Brain pericyte (primary cell): Measurements from ENCODE around the gene MAGI1.
"Not testable (repeated sequence)": the region's sequence is repeated elsewhere in the genome, so short reads cannot be mapped to it uniquely, and the experiment has no call there.

Source experiments
- DNase-seq: peaks from one replicate; pipeline ENCODE4 v3.0.0-alpha.2; 2012; ENCODE audit warnings: low read depth, low spot score

MAGI1 gene

DNA sequence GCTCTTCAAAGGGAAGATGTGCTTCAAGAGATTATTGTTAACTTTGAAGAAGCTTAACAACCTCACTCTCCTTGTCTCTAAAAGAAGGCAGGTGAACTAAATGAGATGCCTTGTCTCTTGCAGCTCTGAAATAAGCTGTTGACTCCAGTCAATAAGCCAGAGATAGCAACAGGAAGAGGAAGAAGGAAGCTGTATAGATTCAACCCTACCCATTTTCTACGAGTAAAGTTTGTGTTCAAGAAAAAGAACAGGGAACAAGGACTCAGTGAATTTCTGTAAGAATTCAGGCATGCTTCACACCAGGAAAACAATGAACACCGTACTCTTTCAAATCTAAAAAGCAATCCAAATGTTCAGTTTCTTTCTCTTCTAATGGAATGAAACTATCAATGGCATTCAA is 503.5 kb downstream of the MAGI1 start:
- no peak for DNase-seq

DNA sequence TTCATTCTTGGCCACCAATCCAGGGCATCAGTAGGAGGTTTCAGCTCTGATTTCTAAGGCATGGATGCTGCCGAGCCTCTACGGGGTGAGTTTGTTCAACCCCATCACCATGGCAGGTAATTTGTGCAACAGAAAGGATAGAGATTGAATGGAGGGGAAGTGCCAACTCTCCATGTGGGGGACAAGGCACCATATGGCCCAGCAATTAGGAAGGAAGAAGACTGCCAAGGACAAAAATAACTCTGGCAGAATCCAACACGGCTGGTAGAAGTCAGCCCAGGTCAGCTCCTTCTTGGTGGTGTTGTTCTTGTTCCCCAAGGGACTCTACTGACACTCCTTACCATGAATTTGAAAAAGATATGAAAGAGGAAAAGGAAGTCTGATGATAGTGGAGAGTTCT is 503.9 kb downstream of the MAGI1 start:
- DNase-seq, result no peak

DNA sequence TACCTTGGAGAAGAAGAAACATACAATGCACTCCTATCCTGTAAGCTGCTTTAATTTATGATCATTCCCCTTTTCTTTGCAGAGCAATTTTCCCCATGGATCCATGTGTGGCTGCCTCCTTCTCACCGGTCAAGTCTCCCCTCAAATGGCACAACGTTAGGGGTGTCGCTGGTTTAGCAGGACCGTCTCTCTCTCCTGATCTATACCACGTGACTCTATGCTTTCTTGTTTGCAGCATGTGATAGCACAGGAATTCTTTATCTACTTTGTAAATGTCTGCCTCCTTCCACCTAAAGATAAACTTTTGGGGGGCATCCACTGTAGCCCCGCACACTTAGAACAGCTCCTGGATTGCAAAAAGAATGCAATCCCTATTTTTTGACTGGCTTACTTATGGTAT is 506.0 kb downstream of the MAGI1 start:
- DNase-seq, result no peak

DNA sequence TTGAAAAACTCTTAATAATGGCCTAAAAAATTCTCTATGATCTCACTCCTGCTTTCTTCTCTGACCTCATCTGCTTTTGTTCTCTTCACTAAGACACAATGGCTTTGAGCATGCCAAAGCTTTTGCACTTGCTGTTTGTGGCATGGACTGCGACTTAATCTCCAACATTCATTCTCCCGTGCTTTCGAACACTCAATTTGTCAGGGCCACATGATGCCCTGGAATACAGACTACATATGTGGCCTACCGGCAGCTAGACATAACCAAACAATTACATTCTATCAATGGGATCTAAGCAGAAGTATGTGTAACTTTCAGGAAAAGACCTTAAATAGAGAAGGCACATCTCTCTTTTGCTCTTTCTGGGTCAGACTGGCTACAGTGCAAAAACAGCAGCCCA is 506.5 kb downstream of the MAGI1 start:
- DNase-seq, result no peak

DNA sequence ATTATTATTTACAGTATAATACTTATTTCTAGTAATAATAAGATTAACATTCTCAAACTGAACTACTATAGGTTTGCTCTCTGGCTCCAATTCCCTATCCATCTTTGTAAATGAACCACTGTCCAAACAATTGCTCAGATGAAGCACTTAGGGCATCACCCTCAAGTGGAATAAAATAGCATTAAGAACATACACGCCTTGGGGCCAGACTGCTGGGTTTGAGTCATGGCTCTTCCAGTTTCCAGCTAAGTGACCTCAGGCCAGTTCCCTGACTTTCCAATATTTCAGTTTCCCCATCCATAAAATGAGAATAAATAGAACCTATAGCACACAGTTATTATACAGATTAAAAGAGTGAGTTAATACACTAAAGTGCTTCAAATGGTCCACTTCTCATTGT is 507.2 kb downstream of the MAGI1 start:
- no peak for DNase-seq

DNA sequence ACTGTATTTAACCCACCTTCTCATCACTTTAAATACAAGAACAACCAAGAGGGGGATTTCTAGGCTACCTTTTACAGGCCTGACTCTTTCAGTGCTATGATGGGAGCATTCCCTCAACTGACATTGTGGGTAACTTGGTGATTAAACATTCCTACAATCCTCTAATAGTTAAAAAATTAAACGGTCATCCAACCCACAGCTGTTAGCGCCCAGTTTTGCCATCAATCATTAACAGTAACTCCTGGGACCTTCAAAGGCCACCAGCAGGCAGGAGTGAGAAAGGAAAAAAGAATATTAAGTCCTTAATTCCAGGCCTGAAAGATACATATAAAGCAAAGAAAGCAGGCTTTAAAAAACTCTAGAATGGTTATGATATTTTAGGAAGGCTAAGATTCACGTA is 512.1 kb downstream of the MAGI1 start:
- no peak for DNase-seq

DNA sequence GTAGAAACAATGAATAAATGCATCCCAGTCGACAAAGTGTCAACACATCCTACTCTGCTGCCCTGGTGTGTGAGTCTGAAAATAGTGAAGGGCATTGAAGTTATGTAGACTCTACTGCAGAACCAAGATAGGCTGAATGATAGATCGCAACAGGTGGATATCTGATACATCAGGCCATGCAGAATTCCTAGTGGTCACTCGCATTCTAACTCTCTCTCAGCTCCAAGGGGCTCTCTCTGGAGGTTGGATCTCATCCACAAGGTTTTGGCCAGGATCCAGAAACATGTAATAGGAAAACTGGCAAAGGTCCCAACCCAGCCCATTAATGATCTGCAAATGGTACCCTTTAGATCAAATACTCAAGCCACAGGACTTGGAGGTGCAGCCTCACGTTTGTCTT is 514.1 kb downstream of the MAGI1 start:
- no peak for DNase-seq

DNA sequence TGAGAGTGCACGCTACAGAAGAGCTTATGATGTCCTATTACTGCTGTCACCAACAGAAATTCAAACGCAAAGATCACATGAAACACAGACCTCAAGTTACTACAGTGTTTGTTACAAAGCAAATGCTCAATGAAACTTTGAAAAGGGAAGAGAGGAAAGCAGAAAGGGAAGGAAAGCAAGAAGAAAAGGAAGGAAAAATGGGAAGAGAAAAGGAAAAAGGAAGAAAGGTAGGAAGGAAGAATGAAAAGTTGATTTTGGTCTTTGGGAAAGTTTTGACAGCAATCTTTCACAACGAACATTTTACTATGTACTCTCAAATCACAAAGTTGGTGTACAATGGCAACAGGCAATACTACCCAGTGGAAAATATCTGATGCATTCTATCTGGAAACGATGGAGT is 514.8 kb downstream of the MAGI1 start:
- no peak for DNase-seq

DNA sequence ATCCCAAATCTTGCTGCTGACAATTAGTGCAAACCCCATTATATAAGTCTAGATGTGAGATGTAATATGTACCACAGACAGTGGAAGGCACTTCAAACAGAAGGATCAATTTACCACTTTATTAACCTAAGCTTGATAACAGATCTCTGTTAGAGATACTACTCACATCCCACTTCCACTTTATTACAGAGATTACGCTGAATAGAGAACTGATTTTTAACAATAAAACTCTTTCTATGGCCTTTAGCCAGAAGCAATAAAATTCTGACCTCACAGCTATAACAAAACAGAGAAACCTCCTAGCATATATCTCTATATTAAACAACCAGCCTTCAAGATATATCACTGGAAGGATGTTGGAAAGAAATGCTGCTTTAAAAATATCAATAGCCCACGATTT is 517.7 kb downstream of the MAGI1 start:
- no peak for DNase-seq

DNA sequence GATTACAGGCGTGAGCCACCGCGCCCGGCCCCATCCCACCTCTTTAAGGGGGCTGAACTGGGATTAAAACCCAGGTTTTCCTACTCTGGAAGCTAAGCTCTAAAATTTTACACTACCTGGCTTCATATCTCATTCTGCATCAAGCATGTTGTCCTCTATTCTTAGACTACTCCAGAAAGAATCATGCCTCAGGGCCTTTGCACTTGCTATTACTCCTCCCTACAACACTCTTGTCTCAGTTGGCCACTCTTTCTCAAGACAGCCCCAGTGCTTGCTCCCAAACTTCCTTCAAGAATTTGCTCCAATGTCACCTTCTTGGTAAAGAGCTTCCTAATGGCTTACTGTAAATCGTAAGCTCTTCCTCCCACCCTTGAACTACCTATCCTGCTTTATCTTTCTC is 521.7 kb downstream of the MAGI1 start:
- no peak for DNase-seq

DNA sequence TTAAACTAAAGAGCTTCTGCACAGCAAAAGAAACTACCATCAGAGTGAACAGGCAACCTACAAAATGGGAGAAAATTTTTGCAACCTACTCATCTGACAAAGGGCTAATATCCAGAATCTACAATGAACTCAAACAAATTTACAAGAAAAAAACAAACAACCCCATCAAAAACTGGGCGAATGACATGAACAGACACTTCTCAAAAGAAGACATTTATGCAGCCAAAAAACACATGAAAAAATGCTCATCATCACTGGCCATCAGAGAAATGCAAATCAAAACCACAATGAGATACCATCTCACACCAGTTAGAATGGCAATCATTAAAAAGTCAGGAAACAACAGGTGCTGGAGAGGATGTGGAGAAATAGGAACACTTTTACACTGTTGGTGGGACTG is 524.4 kb downstream of the MAGI1 start:
- not testable (repeated sequence) for DNase-seq

DNA sequence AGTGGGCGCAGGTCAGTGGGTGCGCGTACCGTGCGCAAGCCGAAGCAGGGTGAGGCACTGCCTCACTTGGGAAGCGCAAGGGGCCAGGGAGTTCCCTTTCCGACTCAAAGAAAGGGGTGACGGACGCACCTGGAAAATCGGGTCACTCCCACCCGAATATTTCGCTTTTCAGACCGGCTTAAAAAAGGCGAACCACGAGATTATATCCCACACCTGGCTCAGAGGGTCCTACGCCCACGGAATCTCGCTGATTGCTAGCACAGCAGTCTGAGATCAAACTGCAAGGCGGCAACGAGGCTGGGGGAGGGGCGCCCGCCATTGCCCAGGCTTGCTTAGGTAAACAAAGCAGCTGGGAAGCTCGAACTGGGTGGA is 529.3 kb downstream of the MAGI1 start:
- DNase-seq, result not testable (repeated sequence)

DNA sequence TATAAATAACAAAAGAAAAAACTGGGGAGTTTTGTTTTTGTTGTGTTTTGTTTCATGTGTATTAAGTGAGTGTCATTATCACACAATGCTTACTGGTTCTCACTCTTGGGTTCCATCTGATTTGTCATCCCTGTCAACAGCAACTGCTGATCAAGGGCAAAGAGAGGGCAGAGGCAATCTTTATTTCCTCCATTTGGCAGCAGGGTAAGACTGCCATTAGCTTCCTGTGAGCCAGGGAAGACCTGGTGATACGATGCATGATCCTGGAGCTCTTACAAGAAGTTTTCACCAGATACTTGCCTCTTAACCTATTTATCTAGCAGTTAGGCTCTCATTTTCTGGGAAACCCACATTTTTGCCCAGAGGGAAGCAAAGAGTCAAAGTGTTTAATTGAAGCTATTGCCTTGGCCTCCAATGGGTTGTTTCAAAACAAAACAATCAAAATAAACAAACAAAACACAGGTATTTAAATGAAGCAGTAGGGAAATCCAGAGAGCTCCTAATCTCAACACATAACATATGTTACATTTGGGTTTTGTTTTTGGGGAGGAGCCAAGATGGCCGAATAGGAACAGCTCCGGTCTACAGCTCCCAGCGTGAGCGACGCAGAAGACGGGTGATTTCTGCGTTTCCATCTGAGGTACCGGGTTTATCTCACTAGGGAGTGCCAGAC is 529.8 kb downstream of the MAGI1 start:
- DNase-seq, result no peak

DNA sequence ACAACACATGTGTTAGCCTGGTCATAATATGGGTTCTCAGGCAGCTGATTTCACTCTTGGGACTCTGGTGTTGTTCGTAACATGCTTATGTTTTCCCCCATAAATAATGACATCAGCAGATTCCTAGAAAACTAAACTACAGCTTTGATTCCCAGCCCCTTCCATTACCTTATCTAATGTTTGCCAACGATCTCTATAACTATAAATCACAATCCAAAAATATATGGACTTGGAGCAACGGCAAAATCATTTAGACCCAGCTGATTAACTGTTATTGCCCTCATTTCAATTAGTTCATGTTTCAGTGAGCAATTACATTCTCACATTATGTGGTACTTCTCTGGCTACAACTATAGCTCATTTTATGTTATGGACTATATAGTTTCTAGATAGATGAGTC is 531.3 kb downstream of the MAGI1 start:
- DNase-seq, result no peak

DNA sequence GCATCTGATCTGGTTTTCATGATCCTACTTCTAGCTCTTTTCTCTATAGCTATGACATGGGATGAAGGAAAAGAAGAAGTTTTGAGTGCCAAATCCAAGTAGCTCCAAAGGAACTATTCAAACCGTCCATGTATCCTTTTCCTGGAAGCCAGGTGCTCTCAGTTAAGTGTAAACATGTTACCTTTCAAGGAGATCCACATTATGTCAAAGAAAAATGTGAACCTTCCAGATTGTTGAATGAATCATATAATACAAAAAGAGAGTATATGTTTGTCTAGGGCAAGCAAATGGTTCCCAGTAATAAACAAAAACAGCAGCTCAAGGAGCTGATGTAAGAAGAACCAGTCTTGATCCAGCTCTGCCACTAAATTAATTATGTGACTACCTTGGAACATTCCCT is 534.9 kb downstream of the MAGI1 start:
- no peak for DNase-seq

DNA sequence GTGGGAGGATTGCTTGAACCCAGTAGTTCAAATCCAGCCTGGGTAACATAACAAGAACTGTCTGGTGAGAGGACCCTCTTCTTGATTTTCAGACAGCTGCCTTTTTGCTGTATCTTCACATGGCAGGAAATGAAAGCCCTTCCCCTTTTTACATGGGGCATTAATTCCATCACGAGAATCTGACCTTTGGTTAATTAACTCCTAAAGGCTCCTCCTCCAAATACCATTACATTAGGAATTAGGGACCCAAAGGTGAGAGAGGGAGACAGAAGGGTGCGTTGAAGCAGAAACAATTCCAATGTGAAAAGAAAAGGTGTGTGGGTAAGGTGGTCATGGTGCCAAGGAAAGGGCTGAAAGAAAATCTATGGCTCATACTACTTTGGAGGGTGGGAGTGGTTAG is 536.2 kb downstream of the MAGI1 start:
- no peak for DNase-seq

DNA sequence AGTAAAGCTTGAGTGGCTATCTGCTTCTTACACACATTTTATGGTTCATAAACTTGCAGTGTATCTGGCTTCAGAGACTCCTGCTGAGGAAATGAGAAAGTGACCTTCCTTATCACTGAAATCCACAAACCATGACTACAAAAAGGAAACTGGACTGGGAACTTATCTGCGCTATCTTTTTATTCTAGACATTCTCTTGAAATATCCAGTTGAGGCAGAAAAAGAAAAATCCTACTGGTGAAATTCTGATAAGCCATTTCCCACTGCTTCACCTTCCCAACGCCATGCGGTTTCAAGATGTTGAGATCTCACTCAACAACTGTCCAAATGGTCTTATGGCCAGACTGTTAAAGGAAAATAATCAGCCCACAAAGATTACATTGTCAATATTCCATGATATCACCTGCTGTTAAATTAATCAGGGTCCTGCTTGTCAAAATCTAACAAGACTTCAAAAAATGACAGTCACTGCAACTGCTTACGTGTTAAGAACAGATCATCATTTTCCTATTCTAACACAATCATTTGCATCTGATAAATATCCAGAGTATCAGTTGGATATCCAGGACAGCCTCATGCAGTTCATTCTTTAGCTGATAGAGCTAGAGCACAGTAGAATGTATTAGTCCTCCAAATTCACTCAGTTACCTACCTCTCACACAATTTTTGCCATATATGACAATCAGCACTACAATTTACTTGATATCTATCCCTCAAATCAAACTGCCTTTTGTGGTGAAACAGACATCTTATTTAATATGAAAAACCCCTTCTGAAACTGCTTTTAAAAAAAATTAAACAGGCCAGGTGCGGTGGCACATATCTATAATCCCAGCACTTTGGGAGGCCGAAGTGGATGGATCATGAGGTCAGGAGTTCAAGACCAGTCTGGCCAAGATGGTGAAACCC is 538.1 kb downstream of the MAGI1 start:
- DNase-seq, result no peak

DNA sequence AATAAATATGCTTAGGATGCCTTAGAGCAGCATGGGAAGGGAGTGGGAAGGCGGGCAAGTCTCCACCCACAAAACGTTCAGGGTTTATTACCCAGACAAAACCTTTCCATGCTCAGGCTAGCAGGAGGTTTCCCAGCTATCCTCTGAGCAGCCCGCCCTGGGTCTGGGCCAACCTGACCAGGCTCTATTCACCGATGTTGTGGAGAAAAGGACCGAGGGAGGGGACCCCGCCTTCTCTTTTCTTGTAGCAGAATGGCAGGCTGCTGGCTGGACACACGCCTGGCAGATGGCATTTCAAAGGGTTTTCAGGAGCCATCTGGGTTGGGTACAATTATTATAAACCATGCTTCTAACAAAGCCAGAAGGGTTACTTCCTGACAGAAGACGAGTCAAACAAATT is 540.9 kb downstream of the MAGI1 start:
- DNase-seq, result no peak

DNA sequence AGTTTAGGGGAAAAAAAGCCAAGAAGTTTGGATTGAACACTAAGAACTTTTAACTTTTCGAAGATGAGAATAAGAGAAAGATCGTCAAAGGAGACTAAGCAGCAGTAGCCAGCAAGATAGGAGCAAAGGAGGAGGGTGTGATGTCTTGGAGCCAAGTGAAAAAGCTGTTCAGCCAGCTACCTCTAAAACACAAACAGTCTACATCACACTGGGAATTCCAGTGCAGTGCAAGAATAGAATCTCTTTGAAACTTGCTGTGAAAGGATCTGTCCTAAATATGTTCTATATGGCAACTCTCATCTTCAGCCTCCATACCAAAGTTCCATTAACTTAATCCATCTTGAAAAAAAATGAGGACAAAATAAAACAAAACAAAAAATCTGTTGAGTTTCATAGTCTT is 541.5 kb downstream of the MAGI1 start:
- DNase-seq, result no peak

DNA sequence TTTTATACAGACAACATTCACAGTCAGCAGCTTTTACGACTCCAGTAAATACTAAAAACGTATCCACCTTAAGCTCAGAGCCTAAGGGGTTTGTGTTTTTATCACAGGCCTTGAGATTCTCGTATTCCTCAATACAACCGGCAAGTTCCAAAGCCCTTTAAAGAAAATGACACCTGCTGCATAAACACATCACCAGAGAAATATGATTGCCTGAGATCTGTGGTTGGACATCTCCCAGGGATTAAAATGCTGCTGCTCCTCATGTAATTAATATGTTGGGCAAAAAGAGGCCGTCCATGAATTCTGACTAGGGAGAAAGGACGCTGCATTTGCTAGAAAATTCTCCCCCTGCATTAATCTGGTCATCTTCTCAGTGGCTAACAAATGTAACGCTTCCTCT is 544.8 kb downstream of the MAGI1 start:
- no peak for DNase-seq

DNA sequence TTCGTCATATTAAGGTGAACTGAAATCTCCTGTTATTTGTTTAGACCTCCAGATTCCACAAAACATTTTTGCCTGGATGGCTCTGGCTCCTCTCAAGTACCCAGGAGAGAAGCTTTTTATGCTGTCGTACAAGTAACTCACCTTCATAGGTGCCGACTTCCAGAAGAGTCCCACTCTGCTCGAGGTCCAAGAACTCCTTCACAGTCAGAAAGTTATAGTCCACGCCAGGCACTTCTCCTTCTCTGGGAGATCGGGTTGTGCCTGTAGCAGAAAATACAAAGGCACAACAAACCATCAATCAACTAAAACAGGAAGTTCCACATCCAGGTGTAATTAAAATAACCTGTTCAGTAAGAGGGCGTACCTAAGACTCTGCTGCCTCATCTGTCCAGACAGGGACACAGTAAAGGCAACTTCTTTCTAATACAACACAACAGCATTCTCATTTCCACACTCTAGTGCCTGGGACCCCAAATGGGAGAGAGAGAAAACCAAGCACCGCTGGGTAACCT is 545.3 kb downstream of the MAGI1 start:
- no peak for DNase-seq

DNA sequence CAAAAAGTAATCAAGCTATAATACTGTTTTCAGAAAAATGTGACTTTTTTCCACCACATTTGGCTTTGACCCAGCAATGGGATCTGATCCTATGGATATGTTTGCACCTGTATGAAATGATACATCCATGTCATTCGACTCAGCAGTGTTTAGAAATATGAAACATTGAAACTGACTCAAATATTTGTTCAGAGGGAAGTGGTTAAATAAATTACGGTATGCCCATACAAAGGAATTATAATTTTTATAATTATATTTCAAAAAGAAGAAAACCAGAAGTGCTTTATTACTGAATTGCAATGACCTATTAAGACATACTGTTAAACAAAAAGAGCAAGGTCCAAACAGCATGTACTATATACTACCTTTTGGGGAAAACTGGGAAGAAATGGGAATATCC is 546.5 kb downstream of the MAGI1 start:
- DNase-seq, result no peak

DNA sequence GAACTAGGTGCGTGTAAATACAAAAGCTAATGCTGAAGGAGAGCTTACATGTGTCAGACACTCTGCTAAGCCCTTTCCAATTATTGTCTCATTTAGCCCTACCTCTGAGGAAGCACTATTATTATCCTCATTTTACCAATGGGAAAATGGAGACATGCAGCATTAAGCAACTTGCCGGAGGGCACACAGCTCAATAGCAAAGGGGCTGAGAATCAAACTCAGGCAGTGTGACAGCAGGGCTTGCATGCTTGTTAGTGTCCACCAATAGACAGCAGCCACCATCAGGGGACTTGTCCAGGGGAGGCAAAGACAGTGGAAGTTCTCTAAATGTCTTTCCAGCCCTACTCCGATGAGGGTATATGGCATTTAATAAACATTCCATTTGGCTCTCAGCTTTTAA is 548.6 kb downstream of the MAGI1 start:
- no peak for DNase-seq
